NB4 (cell line): ENCODE results near the gene RTKN2.

ENCODE experiments used
- DNase-seq: peaks from one replicate; pipeline ENCODE4 v3.0.0; 2010; ENCODE audit warnings: low read depth
- H3K4me3 ChIP-seq: one replicate; pipeline ENCODE4 v1.5.1; 2011; ENCODE audit warnings: mild to moderate bottlenecking, low read depth, low read length, moderate library complexity
- MAX ChIP-seq: IDR thresholded peaks from 2 replicates; pipeline ENCODE4 v1.6.1; 2011; ENCODE audit warnings: low read depth, low read length
- MYC ChIP-seq: IDR thresholded peaks from 2 replicates; pipeline ENCODE4 v1.6.1; 2011; ENCODE audit warnings: low read depth, low read length
- POLR2A ChIP-seq: IDR thresholded peaks from 2 replicates; pipeline ENCODE4 v1.6.1; 2011; ENCODE audit warnings: mild to moderate bottlenecking; ENCODE audit not compliant: insufficient read length; ENCODE audit errors: extremely low read depth
- TF ChIP-seq, protein P1 (sequence below): IDR thresholded peaks from one replicate; pipeline ENCODE4 v1.5.1; 2012; ENCODE audit warnings: low read depth, low read length

RTKN2 gene, protein sequence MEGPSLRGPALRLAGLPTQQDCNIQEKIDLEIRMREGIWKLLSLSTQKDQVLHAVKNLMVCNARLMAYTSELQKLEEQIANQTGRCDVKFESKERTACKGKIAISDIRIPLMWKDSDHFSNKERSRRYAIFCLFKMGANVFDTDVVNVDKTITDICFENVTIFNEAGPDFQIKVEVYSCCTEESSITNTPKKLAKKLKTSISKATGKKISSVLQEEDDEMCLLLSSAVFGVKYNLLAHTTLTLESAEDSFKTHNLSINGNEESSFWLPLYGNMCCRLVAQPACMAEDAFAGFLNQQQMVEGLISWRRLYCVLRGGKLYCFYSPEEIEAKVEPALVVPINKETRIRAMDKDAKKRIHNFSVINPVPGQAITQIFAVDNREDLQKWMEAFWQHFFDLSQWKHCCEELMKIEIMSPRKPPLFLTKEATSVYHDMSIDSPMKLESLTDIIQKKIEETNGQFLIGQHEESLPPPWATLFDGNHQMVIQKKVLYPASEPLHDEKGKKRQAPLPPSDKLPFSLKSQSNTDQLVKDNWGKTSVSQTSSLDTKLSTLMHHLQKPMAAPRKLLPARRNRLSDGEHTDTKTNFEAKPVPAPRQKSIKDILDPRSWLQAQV

DNA sequence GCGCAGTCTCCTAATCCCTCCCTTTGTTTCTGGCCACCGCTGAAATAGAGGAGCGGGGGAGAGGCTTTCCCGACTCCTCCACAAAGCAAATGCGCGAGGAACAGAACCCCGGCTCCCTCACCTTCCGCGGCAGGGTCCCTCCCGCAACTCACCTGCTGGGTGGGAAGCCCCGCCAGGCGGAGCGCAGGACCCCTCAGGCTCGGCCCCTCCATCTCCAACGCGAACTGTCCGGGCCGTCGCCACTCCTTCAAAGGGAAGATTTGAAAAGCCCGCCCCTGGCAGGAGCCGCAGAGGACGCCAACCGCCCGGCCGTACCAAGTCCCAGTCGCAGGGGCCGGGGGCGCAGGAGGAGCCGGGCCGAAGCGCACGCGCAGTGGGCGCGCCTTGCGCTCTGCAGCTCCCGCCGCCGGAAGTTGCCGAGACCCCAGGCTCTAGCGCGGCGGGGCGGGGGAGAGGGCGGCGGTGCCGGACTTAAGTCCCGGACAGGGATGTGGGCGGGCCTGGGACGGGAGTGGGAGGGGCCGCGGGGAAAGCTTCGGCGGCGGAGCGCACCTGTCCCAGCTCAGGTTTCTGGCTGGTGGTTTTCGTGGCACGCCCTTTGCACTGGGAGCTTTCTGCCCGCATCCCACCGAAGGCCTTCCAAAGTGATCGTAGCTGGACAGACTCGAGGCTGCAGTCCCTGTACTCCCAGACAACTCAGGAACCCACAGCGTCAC is at the start of gene RTKN2:
TSS of gene RTKN2 (minus strand) at position 446 of the 716 bp plus-strand sequence. CDS start at position 212, 234 bp downstream.
- peak; percentile 95 for DNase-seq
- H3K4me3 ChIP-seq, result peak within 1 kb of the TSS; percentile 81
- TF ChIP-seq POLR2A (peak; percentile 75), MAX (peak; percentile 67), MYC (peak; percentile 53)
- TF ChIP-seq, protein P1, sequence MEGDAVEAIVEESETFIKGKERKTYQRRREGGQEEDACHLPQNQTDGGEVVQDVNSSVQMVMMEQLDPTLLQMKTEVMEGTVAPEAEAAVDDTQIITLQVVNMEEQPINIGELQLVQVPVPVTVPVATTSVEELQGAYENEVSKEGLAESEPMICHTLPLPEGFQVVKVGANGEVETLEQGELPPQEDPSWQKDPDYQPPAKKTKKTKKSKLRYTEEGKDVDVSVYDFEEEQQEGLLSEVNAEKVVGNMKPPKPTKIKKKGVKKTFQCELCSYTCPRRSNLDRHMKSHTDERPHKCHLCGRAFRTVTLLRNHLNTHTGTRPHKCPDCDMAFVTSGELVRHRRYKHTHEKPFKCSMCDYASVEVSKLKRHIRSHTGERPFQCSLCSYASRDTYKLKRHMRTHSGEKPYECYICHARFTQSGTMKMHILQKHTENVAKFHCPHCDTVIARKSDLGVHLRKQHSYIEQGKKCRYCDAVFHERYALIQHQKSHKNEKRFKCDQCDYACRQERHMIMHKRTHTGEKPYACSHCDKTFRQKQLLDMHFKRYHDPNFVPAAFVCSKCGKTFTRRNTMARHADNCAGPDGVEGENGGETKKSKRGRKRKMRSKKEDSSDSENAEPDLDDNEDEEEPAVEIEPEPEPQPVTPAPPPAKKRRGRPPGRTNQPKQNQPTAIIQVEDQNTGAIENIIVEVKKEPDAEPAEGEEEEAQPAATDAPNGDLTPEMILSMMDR, result no peak

DNA sequence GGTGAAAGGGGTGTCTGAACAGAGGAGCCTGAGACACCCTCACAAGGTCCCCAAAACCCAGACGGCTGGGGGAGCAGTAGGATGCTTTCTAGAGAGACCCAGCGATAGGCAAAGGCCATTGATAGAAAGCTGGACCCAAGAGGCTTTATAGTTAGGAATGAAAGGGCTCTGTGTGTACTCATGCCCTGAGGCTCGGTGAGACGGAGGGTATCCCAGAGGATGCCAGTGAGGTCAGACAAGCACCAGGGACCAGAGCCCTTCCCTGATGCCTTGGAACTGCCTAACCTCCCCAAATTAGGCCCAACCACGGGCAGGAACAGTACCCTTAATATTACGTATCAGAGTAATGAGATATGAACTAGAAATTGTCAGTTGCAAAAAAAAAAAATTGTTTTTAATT is 48.6 kb upstream of the RTKN2 start:
- H3K4me3 ChIP-seq, result no peak overlapping the region

GRCh38 chr10:62309254-62309653 is 40.6 kb upstream of the RTKN2 start:
- H3K4me3 ChIP-seq, result no peak overlapping the region
- TF ChIP-seq POLR2A, result no peak
- no peak for TF ChIP-seq MYC
- TF ChIP-seq, protein P1, result no peak
- TF ChIP-seq MAX, result no peak
- no peak for DNase-seq

More for the DNA sequence above, 48.6 kb upstream of the RTKN2 start:
- DNase-seq, result no peak
- TF ChIP-seq POLR2A, result no peak
- TF ChIP-seq, protein P1, result no peak

DNA sequence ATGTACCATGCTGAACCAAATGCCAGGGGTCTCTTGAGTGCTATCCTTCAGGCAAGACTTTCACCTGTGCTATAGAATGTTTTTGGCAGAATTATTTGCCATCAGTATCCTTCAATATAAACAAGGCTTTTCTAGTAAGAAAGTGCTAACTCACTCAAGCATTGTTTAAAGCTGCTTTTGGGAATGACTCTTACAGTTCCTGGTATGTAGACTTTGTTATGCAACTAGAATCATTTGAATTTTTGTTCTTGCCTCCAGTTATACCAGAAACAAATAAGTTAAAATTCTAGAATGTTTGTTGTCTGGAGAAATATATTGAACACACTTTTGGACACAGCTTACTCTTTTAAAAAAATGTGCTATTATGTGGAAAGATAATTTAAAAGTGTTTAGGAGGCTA is 39.5 kb upstream of the RTKN2 start:
- H3K4me3 ChIP-seq, result no peak overlapping the region
- DNase-seq, result no peak
- no peak for TF ChIP-seq POLR2A
- TF ChIP-seq MYC, result no peak
- TF ChIP-seq, protein P1, result no peak
- no peak for TF ChIP-seq MAX

GRCh38 chr10:62307635-62308034 is 39.0 kb upstream of the RTKN2 start:
- no peak for TF ChIP-seq POLR2A
- no peak for TF ChIP-seq MAX
- no peak for TF ChIP-seq MYC
- TF ChIP-seq, protein P1, result no peak
- DNase-seq, result no peak
- no peak overlapping the region for H3K4me3 ChIP-seq
